IMR-90 (cell line): ENCODE measurements around the gene CCDC171. TPM values are rescaled to one million over a fixed set of nuclear protein-coding genes. Genes with fewer than 3 reads are reported as not detected.

ENCODE experiments used
- ATAC-seq: fragments of 200-7000 bp; cut with Tn5 transposase; 2 replicates; pipeline ENCODE4 v1.9.1; 2020; ENCODE audit warnings: low read depth, mild to moderate bottlenecking, moderate library complexity
- BruUV-seq: library from RNA; stranded (reverse); fragments of 400-500 nt; replicated peaks from 2 replicates; lab custom pipeline; 2021; lab: Mats Ljungman, UMichigan
- CTCF ChIA-PET: fragments of 300-600 bp; formaldehyde crosslinking; extraction: SDS; loops from one replicate; lab custom pipeline; 2021; ENCODE audit warnings: antibody characterized with exemption; lab: Yijun Ruan, JAX
- POLR2A ChIA-PET: fragments of 300-600 bp; sonication (Branson Sonifier 250); formaldehyde crosslinking; loops from one replicate; lab custom pipeline; 2022; ENCODE audit warnings: antibody characterized with exemption; ENCODE audit not compliant: unreplicated experiment; lab: Charles Lee
- DNase-seq: peaks from one replicate; pipeline ENCODE4 v3.0.0; 2013
- H2AFZ ChIP-seq: replicated peaks from 2 replicates; pipeline ENCODE3; 2013; ENCODE audit warnings: low read length, mild to moderate bottlenecking; ENCODE audit not compliant: poor library complexity
- H2AK5ac ChIP-seq: 2 replicates; pipeline ENCODE4 v1.6.1; 2013; ENCODE audit warnings: low read depth, low read length, inconsistent platforms
- H2AK9ac ChIP-seq: replicated peaks from 2 replicates; pipeline ENCODE3; 2013; ENCODE audit warnings: mild to moderate bottlenecking, low read depth, low read length, moderate library complexity; ENCODE audit not compliant: poor library complexity
- H2BK120ac ChIP-seq: 2 replicates; pipeline ENCODE4 v1.6.1; 2013; ENCODE audit warnings: low read depth, low read length, inconsistent platforms
- H2BK15ac ChIP-seq: 3 replicates; pipeline ENCODE4 v1.6.1; 2013; ENCODE audit warnings: low read depth, low read length, inconsistent platforms
- H2BK20ac ChIP-seq: 2 replicates; pipeline ENCODE4 v1.6.1; 2013; ENCODE audit warnings: low read depth, mild to moderate bottlenecking, inconsistent platforms, low read length, moderate library complexity
- H2BK5ac ChIP-seq: 2 replicates; pipeline ENCODE4 v1.6.1; 2013; ENCODE audit warnings: mild to moderate bottlenecking, low read depth, low read length, inconsistent platforms; ENCODE audit not compliant: poor library complexity, severe bottlenecking
- H3K14ac ChIP-seq: replicated peaks from 2 replicates; pipeline ENCODE4 v1.6.1; 2013; ENCODE audit warnings: low read depth, low read length, inconsistent platforms
- H3K18ac ChIP-seq: 2 replicates; pipeline ENCODE4 v1.6.1; 2013; ENCODE audit warnings: low read depth, low read length, control low read depth
- H3K23ac ChIP-seq: 2 replicates; pipeline ENCODE4 v1.6.1; 2013; ENCODE audit warnings: low read depth, low read length, inconsistent platforms
- H3K27ac ChIP-seq: 2 replicates; pipeline ENCODE4 v1.5.1; 2013; ENCODE audit warnings: mild to moderate bottlenecking, control low read depth, low read length; ENCODE audit not compliant: insufficient read depth
- H3K27me3 ChIP-seq: 2 replicates; pipeline ENCODE4 v1.6.1; 2013; ENCODE audit warnings: low read length; ENCODE audit not compliant: control insufficient read depth, insufficient read depth
- H3K36me3 ChIP-seq: 2 replicates; pipeline ENCODE4 v1.6.1; 2013; ENCODE audit warnings: low read length, mixed read lengths; ENCODE audit not compliant: control insufficient read depth, insufficient read depth
- H3K4ac ChIP-seq: 2 replicates; pipeline ENCODE4 v1.6.1; 2013; ENCODE audit warnings: low read depth, low read length, inconsistent platforms
- H3K4me1 ChIP-seq: 2 replicates; pipeline ENCODE4 v1.6.1; 2013; ENCODE audit warnings: low read length, mixed read lengths; ENCODE audit not compliant: control insufficient read depth, insufficient read depth
- H3K4me2 ChIP-seq: 2 replicates; pipeline ENCODE4 v1.6.1; 2013; ENCODE audit warnings: low read depth, mild to moderate bottlenecking, control low read depth, low read length, moderate library complexity
- H3K4me3 ChIP-seq: 2 replicates; pipeline ENCODE4 v1.5.1; 2013; ENCODE audit warnings: low read depth, mild to moderate bottlenecking, control low read depth, low read length, moderate library complexity; ENCODE audit not compliant: insufficient read depth
- H3K56ac ChIP-seq: 2 replicates; pipeline ENCODE4 v1.6.1; 2013; ENCODE audit warnings: low read length, inconsistent platforms; ENCODE audit not compliant: insufficient read depth; ENCODE audit errors: extremely low read depth
- H3K79me1 ChIP-seq, 2 experiments: 2 replicates each; pipeline ENCODE4 v1.6.1; 2013; ENCODE audit warnings: low read length in 2 of 2, inconsistent platforms in 1 of 2, low read depth in 1 of 2
- H3K9ac ChIP-seq: 2 replicates; pipeline ENCODE4 v1.6.1; 2013; ENCODE audit warnings: low read depth, low read length, control low read depth
- H3K9me1 ChIP-seq: 2 replicates; pipeline ENCODE4 v1.6.1; 2013; ENCODE audit warnings: low read length, inconsistent platforms; ENCODE audit not compliant: insufficient read depth
- H3K9me3 ChIP-seq: 2 replicates; pipeline ENCODE4 v1.6.1; 2013; ENCODE audit warnings: low read length; ENCODE audit not compliant: control insufficient read depth, insufficient read depth
- H4K20me1 ChIP-seq: 2 replicates; pipeline ENCODE4 v1.6.1; 2013; ENCODE audit warnings: low read length, inconsistent platforms; ENCODE audit not compliant: insufficient read depth
- H4K5ac ChIP-seq: 2 replicates; pipeline ENCODE4 v1.6.1; 2013; ENCODE audit warnings: mild to moderate bottlenecking, low read depth, low read length, control low read depth
- H4K8ac ChIP-seq, 2 experiments: 2 replicates each; pipeline ENCODE4 v1.6.1; 2013; ENCODE audit warnings: low read depth in 2 of 2, low read length in 2 of 2, control low read depth in 1 of 2, inconsistent platforms in 1 of 2
- H4K91ac ChIP-seq: 2 replicates; pipeline ENCODE4 v1.6.1; 2013; ENCODE audit warnings: low read depth, low read length, inconsistent platforms; ENCODE audit not compliant: insufficient read depth
- CEBPB ChIP-seq: IDR thresholded peaks from 2 replicates; pipeline ENCODE4 v1.6.1; 2012; ENCODE audit warnings: low read depth, low read length, improper control_type of control experiment
- CHD1 ChIP-seq: IDR thresholded peaks from 2 replicates; pipeline ENCODE4 v1.6.1; 2012; ENCODE audit warnings: low read depth, low read length, improper control_type of control experiment
- FOS ChIP-seq: fragments of 150-350 bp; IDR thresholded peaks from 2 replicates; pipeline ENCODE4 v1.6.1; 2016; ENCODE audit warnings: low read depth, low read length
- MAFK ChIP-seq: IDR thresholded peaks from 2 replicates; pipeline ENCODE4 v1.6.1; 2012; ENCODE audit warnings: low read depth, low read length, improper control_type of control experiment
- POLR2A ChIP-seq: IDR thresholded peaks from 2 replicates; pipeline ENCODE4 v1.6.1; 2012; ENCODE audit warnings: mild to moderate bottlenecking, low read depth, low read length
- RCOR1 ChIP-seq: IDR thresholded peaks from 2 replicates; pipeline ENCODE4 v1.6.1; 2012; ENCODE audit warnings: mild to moderate bottlenecking, low read length, improper control_type of control experiment; ENCODE audit not compliant: insufficient replicate concordance
- dilution Hi-C: fragments of 300-500 bp; cut with HindIII; formaldehyde crosslinking; loops from one replicate; pipeline ENCODE4 v1.14.3; 2018; ENCODE audit warnings: low sequenced_read_pairs; ENCODE audit not compliant: unreplicated experiment
- in situ Hi-C: fragments of 300-500 bp; cut with MboI; formaldehyde crosslinking; loops from 3 replicates; pipeline ENCODE4 v1.14.3; 2019; ENCODE audit warnings: low sequenced_read_pairs, inconsistent platforms, mixed read lengths
- intact Hi-C: fragments of 100-400 bp; cut with micrococcal nuclease; formaldehyde crosslinking; loops from 2 replicates; pipeline ENCODE4 v1.10.0; 2022
- polyA plus RNA-seq, 3 experiments: library from polyadenylated mRNA; depleted of rRNA; stranded (reverse); fragments of >200 nt; gene quantifications; 2 replicates each; pipeline ENCODE4 v1.2.3, GENCODE V29; 2012; ENCODE audit warnings: low replicate concordance in 1 of 3
- total RNA-seq: library from RNA; depleted of rRNA; stranded (reverse); fragments of >200 nt; gene quantifications from 2 replicates; pipeline ENCODE4 v1.2.3, GENCODE V29; 2012

Gene CCDC171
- total and polyA plus RNA-seq, 2 of the 4 experiments (the other 2 are of a cell fraction) = 0.63 to 2.2 TPM

DNA sequence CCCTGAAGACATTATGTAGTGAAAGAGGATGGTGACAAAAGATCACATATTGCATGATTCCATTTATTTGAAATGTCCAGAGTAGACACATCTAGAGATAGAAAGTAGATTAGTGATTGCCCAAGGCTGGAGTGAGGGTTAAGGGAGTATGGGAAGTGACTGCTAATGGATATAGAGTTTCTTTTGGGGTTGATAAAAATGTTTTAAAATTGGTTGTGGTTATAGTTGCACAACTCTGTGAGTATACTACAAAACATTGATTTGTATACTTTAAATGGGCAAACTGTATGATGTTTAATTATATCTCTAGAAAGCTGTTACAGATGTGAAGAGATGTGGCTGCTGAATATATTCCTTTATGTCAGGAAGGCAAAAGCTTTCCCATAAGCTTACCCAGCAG is 202.8 kb downstream of the CCDC171 start:
- H3K4ac ChIP-seq = no peak overlapping the region
- H3K4me2 ChIP-seq = no peak overlapping the region
- no peak overlapping the region for H4K91ac ChIP-seq
- H3K9me1 ChIP-seq = no peaks in the 10 kb centered on the region
- H3K27me3 ChIP-seq = no peaks in the 10 kb centered on the region; the same call in 1 of the 2 replicates
- no peak overlapping the region for H3K56ac ChIP-seq
- H2BK5ac ChIP-seq = no peak overlapping the region
- in situ Hi-C loops (no loop called here), dilution Hi-C loops (no loop called here), intact Hi-C loops (no loop called here)
- no peak overlapping the region for H3K27ac ChIP-seq
- no peaks in the 10 kb centered on the region for H3K79me1 ChIP-seq
- H3K18ac ChIP-seq = no peak overlapping the region
- no peak for TF ChIP-seq POLR2A
- TF ChIP-seq FOS = no peak
- TF ChIP-seq CHD1 = no peak
- no peak for TF ChIP-seq MAFK
- TF ChIP-seq RCOR1 = no peak
- TF ChIP-seq CEBPB = no peak; the same call in 1 of the 2 replicates
- H4K8ac ChIP-seq = no peak overlapping the region
- H3K9ac ChIP-seq = no peak overlapping the region
- H3K9me3 ChIP-seq = no peaks in the 10 kb centered on the region
- H2AFZ ChIP-seq = no peak overlapping the region
- H4K20me1 ChIP-seq = no peaks in the 10 kb centered on the region
- no peak overlapping the region for H3K4me3 ChIP-seq
- H2BK20ac ChIP-seq = no peak overlapping the region
- H3K23ac ChIP-seq = no peak overlapping the region
- BruUV-seq = no TSS peak
- no peak overlapping the region for H3K14ac ChIP-seq
- ATAC-seq (peak; percentile 72), DNase-seq (peak; percentile 4)
- H3K4me1 ChIP-seq = 0 out of 2 replicates have a peak, but pooled peaks cover 2% of the 10 kb centered on the region
- no peak overlapping the region for H2AK9ac ChIP-seq
- H2AK5ac ChIP-seq = no peak overlapping the region
- H4K5ac ChIP-seq = no peak overlapping the region
- H2BK120ac ChIP-seq = no peak overlapping the region
- no peak overlapping the region for H2BK15ac ChIP-seq
- ChIA-PET POLR2A (no interaction called here), CTCF (no interaction called here)
- no peaks in the 10 kb centered on the region for H3K36me3 ChIP-seq
